Brain microvascular endothelial cell (primary cell): Measurements from ENCODE around the gene FAM53B.

Source experiments
- DNase-seq: peaks from one replicate; pipeline ENCODE4 v3.0.0-alpha.2; 2020
- H3K27ac ChIP-seq: fragments of 250-450 bp; sonication (Bioruptor Pico); 2 replicates; pipeline ENCODE4 v1.5.1; 2020; ENCODE audit warnings: mild to moderate bottlenecking, moderate library complexity
- H3K27me3 ChIP-seq: fragments of 250-450 bp; sonication (Bioruptor Pico); replicated peaks from 2 replicates; pipeline ENCODE4 v1.5.1; 2020; ENCODE audit warnings: mild to moderate bottlenecking
- H3K36me3 ChIP-seq: fragments of 250-450 bp; sonication (Bioruptor Pico); replicated peaks from 2 replicates; pipeline ENCODE4 v1.5.1; 2020; ENCODE audit warnings: mild to moderate bottlenecking
- H3K4me3 ChIP-seq: 2 replicates; pipeline ENCODE4 v1.5.1; 2011; ENCODE audit warnings: low read depth, mild to moderate bottlenecking, control low read depth, low read length, moderate library complexity
- in situ Hi-C: cut with HindIII; loops from 2 replicates; pipeline ENCODE4 v1.10.0; 2017; ENCODE audit warnings: low sequenced_read_pairs, low pct_ligation_motif_present
- TF ChIP-seq, protein P1 (sequence below): IDR thresholded peaks from 2 replicates; pipeline ENCODE4 v1.5.1; 2011; ENCODE audit warnings: low read depth, mild to moderate bottlenecking, moderate library complexity, low read length, control low read depth, inconsistent platforms; ENCODE audit errors: missing control alignments

FAM53B gene

DNA sequence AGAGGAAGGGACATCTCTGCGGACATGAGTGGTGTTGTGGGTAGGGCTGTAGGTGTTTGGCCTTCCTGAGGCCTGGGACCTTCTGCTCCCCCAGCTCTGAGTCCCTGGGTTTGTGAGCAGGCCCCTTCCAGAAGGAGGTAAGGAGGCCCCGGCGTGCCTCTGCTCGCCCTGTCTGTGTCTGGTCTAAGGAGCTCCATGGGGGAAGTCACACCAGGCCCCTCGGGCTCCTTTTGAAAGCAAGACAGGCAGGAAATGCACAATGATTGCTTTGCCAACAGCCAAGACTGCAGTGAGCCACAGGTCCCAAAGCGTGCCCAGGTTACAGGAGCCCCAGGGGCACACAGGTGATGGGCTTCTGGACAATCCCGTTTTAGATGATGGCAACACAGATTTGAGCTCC lies 89.5 kb downstream of the FAM53B start:
- TF ChIP-seq, protein P1, sequence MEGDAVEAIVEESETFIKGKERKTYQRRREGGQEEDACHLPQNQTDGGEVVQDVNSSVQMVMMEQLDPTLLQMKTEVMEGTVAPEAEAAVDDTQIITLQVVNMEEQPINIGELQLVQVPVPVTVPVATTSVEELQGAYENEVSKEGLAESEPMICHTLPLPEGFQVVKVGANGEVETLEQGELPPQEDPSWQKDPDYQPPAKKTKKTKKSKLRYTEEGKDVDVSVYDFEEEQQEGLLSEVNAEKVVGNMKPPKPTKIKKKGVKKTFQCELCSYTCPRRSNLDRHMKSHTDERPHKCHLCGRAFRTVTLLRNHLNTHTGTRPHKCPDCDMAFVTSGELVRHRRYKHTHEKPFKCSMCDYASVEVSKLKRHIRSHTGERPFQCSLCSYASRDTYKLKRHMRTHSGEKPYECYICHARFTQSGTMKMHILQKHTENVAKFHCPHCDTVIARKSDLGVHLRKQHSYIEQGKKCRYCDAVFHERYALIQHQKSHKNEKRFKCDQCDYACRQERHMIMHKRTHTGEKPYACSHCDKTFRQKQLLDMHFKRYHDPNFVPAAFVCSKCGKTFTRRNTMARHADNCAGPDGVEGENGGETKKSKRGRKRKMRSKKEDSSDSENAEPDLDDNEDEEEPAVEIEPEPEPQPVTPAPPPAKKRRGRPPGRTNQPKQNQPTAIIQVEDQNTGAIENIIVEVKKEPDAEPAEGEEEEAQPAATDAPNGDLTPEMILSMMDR: no peak
- no peak for DNase-seq
- H3K36me3 ChIP-seq: no peaks in the 10 kb centered on the region
- H3K27ac ChIP-seq: no peak overlapping the region
- in situ Hi-C loops: no loop called here
- no peak overlapping the region for H3K4me3 ChIP-seq
- H3K27me3 ChIP-seq: no peaks in the 10 kb centered on the region

DNA sequence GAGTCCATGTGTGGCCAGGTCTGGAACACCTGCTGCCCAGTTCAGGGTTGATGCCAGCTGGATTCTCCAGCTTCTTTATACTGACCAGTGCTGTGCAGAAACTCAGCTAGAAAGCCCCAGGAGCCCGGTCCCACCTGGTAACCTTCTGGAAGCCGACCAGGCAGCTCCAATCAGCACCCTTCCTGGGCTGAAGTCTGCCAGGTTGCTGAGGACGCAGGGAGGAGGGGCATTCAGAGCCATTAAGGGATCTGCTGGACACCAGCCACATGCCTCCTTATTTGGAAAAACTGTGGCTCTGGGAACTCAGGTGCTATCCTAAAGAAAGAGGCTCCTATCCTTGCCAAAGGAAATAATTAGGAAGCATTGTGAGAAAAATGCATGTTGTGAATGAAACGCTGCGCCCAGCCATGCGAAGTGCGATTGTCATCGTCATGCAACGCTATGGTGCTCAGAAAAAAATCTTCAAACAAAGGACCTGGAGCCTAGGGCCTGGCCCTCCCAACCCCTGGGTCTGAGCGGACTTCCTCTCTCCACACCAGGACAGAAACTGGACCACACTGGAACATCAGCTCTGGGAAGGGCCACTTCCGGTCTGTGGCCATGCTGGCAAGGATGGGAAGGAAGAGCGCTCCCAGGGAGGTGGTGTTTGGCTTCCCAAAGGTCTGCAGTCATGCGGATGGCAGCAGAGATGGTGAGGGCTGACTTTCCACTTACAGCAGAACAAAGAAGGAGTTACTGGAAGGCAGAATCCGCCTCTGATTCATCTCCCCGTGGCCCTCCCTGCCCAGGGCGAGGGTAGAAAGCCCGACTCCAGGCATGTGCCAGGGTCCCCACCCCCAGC lies 90.1 kb downstream of the FAM53B start:
- no peak for DNase-seq
- no peaks in the 10 kb centered on the region for H3K36me3 ChIP-seq
- TF ChIP-seq, protein P1: no peak
- H3K4me3 ChIP-seq: no peak overlapping the region
- no peak overlapping the region for H3K27ac ChIP-seq
- in situ Hi-C loops: no loop called here
- H3K27me3 ChIP-seq: no peaks in the 10 kb centered on the region

DNA sequence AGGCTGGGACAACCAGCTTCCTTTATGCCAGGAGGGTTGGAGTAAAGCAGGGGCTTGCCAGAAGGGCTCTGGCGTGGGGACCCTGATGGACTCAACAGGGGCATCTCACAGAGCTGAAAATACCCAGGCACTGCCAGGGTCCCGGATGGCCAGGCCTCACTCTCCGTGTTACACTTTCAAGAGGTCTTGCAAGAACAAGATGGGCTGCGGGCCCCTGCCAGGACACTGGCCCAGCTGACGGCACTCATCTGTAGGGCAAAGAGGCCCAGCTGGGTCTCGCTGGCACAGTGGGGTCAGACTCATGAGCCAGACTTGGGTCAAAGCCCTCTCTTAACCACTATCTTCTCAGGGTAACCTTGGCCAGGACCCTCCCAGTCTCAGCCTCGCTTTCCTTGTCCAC lies 90.9 kb downstream of the FAM53B start:
- no peak overlapping the region for H3K4me3 ChIP-seq
- in situ Hi-C loops: no loop called here
- no peaks in the 10 kb centered on the region for H3K27me3 ChIP-seq
- H3K27ac ChIP-seq: no peak overlapping the region
- no peaks in the 10 kb centered on the region for H3K36me3 ChIP-seq
- TF ChIP-seq, protein P1: no peak
- no peak for DNase-seq

DNA sequence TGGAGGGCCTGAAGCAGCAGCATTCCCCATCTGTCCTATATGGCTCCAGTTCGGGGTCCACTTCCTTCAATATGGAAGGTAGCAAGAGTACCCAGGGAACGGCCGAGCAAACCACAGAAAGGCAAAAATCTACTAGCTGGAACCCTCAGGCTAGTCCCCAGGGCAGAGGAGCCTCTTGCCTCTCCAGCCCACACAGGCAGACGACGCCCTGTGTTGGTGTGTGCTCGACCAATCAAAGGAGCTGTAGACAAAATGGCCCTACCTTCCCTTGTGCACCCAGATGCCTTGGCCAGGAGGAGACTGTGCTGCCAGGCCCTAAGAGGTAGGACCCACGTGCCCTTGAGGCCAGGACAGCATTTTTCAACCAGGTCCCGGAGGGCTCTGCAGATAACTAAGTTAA lies 91.5 kb downstream of the FAM53B start:
- DNase-seq: no peak
- TF ChIP-seq, protein P1: no peak
- Histone ChIP-seq H3K4me3 (no peak overlapping the region), H3K27me3 (no peaks in the 10 kb centered on the region), H3K36me3 (no peaks in the 10 kb centered on the region), H3K27ac (no peak overlapping the region)
- in situ Hi-C loops: no loop called here

DNA sequence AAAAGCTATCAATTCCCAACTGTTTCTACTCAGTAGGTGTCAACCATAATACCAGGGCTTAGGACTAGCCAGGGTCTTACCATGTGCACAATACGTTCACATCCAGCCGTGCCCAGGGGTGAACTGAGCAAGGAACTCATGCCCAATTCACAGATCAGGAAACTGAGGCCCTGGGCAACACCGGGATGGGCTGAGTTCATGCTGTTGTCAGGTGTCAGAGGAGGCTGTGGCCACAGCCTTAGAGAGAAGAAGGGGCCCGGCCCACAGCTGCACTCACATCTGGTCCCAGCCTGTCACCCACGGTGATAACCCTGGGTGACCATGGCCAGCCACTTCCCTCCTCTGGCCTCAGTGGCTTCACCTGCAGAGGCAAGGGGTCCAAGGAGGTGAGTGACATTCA lies 92.0 kb downstream of the FAM53B start:
- no peak for DNase-seq
- H3K27me3 ChIP-seq: no peaks in the 10 kb centered on the region
- in situ Hi-C loops: no loop called here
- TF ChIP-seq, protein P1: no peak
- H3K27ac ChIP-seq: no peak overlapping the region
- no peak overlapping the region for H3K4me3 ChIP-seq
- H3K36me3 ChIP-seq: no peaks in the 10 kb centered on the region

DNA sequence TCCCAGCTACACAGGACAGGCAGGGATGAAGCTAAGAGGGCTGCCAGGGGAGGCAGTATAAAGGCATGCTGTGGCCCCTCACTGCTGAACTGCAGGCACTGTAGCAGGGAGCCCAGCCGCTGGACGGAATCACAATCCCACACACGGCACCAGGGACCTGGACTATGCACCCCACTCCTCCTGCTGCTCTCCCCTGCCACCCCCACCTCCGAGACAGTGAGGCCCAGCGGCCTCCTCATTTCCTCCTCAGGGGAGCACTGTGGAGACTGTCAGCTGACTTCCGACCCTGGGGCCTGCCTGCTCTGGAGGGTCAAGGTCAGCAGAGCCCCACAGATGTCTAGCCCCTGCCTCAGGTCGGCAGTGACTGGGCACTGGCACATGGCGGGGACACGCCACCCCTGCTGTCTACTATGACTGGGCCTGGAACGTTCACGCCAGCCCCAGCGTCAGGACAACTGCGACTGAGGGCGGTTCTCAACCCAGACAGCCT lies 92.7 kb downstream of the FAM53B start:
- no peaks in the 10 kb centered on the region for H3K27me3 ChIP-seq
- DNase-seq: no peak
- H3K36me3 ChIP-seq: no peaks in the 10 kb centered on the region
- no peak overlapping the region for H3K4me3 ChIP-seq
- no peak overlapping the region for H3K27ac ChIP-seq
- in situ Hi-C loops: no loop called here
- TF ChIP-seq, protein P1: no peak
